ENCODE results near the gene TMEM235.
"Not testable (repeated sequence)": the region's sequence is repeated elsewhere in the genome, so short reads cannot be mapped to it uniquely, and the experiment has no call there.

The TMEM235 gene

GRCh38 chr17:78238823-78239488 lies 7.5 kb downstream of the TMEM235 start:
- no peak for DNase-seq (ENCODE audit: low read depth)

- no peak for DNase-seq (ENCODE audit: low read depth)
Observed at GRCh38 chr17:78239489-78239931, 8.1 kb downstream of the TMEM235 start.

GRCh38 chr17:78240012-78240655 lies 8.7 kb downstream of the TMEM235 start:
- DNase-seq (ENCODE audit: low read depth): no peak

- DNase-seq (ENCODE audit: low read depth): no peak
Observed at GRCh38 chr17:78240839-78241238, 9.4 kb downstream of the TMEM235 start.

- DNase-seq (ENCODE audit: low read depth): no peak
Observed at GRCh38 chr17:78241277-78242023, 10.0 kb downstream of the TMEM235 start.

GRCh38 chr17:78242024-78242742 lies 10.8 kb downstream of the TMEM235 start:
- no peak for DNase-seq (ENCODE audit: low read depth)

- no peak for DNase-seq (ENCODE audit: low read depth)
Observed at GRCh38 chr17:78247304-78247703, 15.9 kb downstream of the TMEM235 start.

- DNase-seq (ENCODE audit: low read depth): no peak
Observed at GRCh38 chr17:78248051-78248914, 16.9 kb downstream of the TMEM235 start.

GRCh38 chr17:78249074-78249817 lies 17.8 kb downstream of the TMEM235 start:
- no peak for DNase-seq (ENCODE audit: low read depth)

GRCh38 chr17:78249818-78250806 lies 18.7 kb downstream of the TMEM235 start:
- DNase-seq (ENCODE audit: low read depth): no peak

GRCh38 chr17:78250891-78251772 lies 19.7 kb downstream of the TMEM235 start:
- DNase-seq (ENCODE audit: low read depth): peak; percentile 78

GRCh38 chr17:78251773-78252103 lies 20.3 kb downstream of the TMEM235 start:
- no peak for DNase-seq (ENCODE audit: low read depth)

GRCh38 chr17:78252111-78252634 lies 20.7 kb downstream of the TMEM235 start:
- DNase-seq (ENCODE audit: low read depth): peak; percentile 52

GRCh38 chr17:78252701-78253635 lies 21.5 kb downstream of the TMEM235 start:
- no peak for DNase-seq (ENCODE audit: low read depth)

GRCh38 chr17:78253636-78253945 lies 22.2 kb downstream of the TMEM235 start:
- not testable (repeated sequence) for DNase-seq (ENCODE audit: low read depth)

- peak; percentile 75 for DNase-seq (ENCODE audit: low read depth)
Observed at GRCh38 chr17:78253946-78254672, 22.7 kb downstream of the TMEM235 start.

Data from activated T-cell treated with anti-CD3 and anti-CD28 coated beads for 1 hour (primary cell).